ENCODE results near the gene RAD51B. TPM values are rescaled to one million over a fixed set of nuclear protein-coding genes. Genes with fewer than 3 reads are reported as not detected.

The RAD51B gene
- total RNA-seq, 1 donor from 2014 or later = 28.5 TPM

GRCh38 chr14:68596701-68597100 lies 777.1 kb downstream of the RAD51B start:
- no peaks in the 10 kb centered on the region for H3K9me3 ChIP-seq
- TF ChIP-seq POLR2A (IDR thresholded peaks at IDR 0.05) (no peak), CTCF (IDR thresholded peaks at IDR 0.05) (no peak), POLR2AphosphoS5 (IDR thresholded peaks at IDR 0.05; ENCODE audit: insufficient read depth in 1 of 2, low read depth in 1 of 2) (no peak)
- H3K27me3 ChIP-seq = no peaks in the 10 kb centered on the region
- H3K36me3 ChIP-seq = no peaks in the 10 kb centered on the region
- H3K4me1 ChIP-seq = peaks cover 68% of the 10 kb centered on the region
- intact Hi-C loops (cut with DNase I) = no loop called here
- peak overlapping the region; percentile 46 for H3K27ac ChIP-seq
- DNase-seq (ENCODE audit: extremely low spot score in 2 of 2) = no peak
- no peak overlapping the region for H3K4me3 ChIP-seq

GRCh38 chr14:68598089-68598488 lies 778.5 kb downstream of the RAD51B start:
- Histone ChIP-seq H3K4me1 (peaks cover 58% of the 10 kb centered on the region), H3K27me3 (no peaks in the 10 kb centered on the region), H3K4me3 (no peak overlapping the region), H3K27ac (peak overlapping the region; percentile 91), H3K9me3 (no peaks in the 10 kb centered on the region), H3K36me3 (no peaks in the 10 kb centered on the region)
- TF ChIP-seq CTCF (IDR thresholded peaks at IDR 0.05) = no peak
- no peak for TF ChIP-seq POLR2A (IDR thresholded peaks at IDR 0.05)
- TF ChIP-seq POLR2AphosphoS5 (IDR thresholded peaks at IDR 0.05; ENCODE audit: insufficient read depth in 1 of 2, low read depth in 1 of 2) = no peak
- intact Hi-C loops (cut with DNase I) = no loop called here
- DNase-seq (ENCODE audit: extremely low spot score in 2 of 2) = no peak

- TF ChIP-seq POLR2A (IDR thresholded peaks at IDR 0.05) (no peak), CTCF (IDR thresholded peaks at IDR 0.05) (no peak), POLR2AphosphoS5 (IDR thresholded peaks at IDR 0.05; ENCODE audit: insufficient read depth in 1 of 2, low read depth in 1 of 2) (peak; percentile 65 to 71)
- Histone ChIP-seq H3K27me3 (no peaks in the 10 kb centered on the region), H3K4me1 (peaks cover 51% of the 10 kb centered on the region), H3K36me3 (no peaks in the 10 kb centered on the region), H3K4me3 (no peak overlapping the region), H3K27ac (peak overlapping the region; percentile 91), H3K9me3 (no peaks in the 10 kb centered on the region)
- DNase-seq (ENCODE audit: extremely low spot score in 2 of 2) = no peak
- intact Hi-C loops (cut with DNase I) = no loop called here
These were observed 779.3 kb downstream of the RAD51B start for GRCh38 chr14:68598621-68599447.

- DNase-seq (ENCODE audit: extremely low spot score in 2 of 2) = no peak
These were observed 780.5 kb downstream of the RAD51B start for GRCh38 chr14:68599896-68600610.

More at GRCh38 chr14:68599896-68600610, 780.5 kb downstream of the RAD51B start:
- Histone ChIP-seq H3K4me3 (no peak overlapping the region), H3K27ac (peak overlapping the region; percentile 91), H3K9me3 (no peaks in the 10 kb centered on the region), H3K36me3 (no peaks in the 10 kb centered on the region), H3K4me1 (peaks cover 41% of the 10 kb centered on the region), H3K27me3 (no peaks in the 10 kb centered on the region)
- TF ChIP-seq CTCF (IDR thresholded peaks at IDR 0.05) (no peak), POLR2AphosphoS5 (IDR thresholded peaks at IDR 0.05; ENCODE audit: insufficient read depth in 1 of 2, low read depth in 1 of 2) (no peak), POLR2A (IDR thresholded peaks at IDR 0.05) (no peak)
- intact Hi-C loops (cut with DNase I) = no loop called here

All from vagina (tissue), 2 donors.